HG03139 (cell line): ENCODE results near the gene MTMR1.

ENCODE experiments used
- ATAC-seq: cut with Tn5 transposase; IDR thresholded peaks from one replicate; pipeline ENCODE4 v1.9.1; 2021; ENCODE audit not compliant: unreplicated experiment

Gene MTMR1

DNA sequence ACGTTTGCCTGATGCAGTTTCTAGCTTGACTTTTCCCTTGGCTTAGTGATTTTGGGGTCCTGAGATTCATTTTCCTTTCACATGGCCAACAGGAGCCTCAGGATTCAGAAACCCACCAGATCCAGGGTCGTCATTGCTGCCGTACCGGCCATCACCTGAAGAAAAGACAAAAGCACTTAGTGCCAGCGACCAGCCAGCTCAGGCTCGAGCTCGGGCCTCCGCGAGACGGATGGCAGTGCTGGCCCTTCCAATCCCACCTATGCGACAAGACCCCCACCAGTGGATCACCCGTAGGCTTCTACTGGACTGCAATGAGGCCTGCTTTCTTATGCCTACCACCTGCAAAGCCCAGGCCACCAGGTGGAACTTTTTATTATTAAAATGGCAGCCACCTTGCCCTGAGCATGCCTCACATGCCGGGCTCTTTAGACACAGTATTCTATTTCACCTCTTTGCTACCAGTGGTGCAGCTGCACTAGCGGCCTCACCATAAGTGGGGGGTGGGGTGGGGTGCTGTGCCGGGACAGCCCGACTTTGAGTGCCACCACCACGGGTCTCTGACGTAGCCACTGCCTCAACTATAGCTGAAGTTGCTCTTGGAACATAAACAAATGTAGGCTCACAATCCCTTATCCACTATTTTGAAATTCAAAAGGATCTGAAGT is 84.3 kb downstream of the MTMR1 start:
- ATAC-seq, result no peak

DNA sequence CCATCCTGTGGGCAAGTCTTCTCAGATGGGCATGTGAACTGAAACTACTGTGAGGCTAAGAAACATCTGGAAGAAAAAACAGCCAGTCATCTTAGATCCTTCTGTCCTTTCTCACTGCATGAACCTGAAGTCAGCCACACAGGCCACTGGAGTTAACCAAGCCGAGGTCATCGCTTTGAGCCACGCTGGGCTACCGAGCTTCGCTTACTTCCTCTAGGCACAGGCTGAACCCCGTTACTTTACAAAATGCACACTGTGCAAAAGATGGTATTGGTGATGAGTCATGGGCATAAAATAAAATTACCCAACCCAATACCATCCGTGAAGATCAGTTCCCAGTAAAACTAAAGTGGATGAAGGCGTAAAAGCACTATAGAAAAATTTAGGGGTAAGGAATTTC is 86.2 kb downstream of the MTMR1 start:
- ATAC-seq, result no peak

DNA sequence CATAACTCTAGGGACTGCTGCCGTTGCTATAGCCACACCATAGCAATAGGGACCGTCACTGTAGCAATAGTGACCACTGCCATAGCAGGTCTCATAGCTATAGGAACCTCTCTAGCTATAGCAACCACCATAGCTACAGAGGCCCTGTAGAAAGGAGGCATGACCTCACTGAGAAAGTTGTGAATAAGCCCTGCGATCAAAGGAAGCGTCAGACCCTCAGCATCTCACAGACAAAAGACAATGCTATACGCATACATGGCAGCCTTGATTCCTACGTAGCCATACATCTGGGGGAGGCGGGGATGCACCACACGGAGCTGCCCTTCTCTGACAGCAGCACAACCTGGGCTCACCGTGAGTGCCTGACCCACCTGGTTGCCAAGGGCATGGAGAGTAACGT is 88.5 kb downstream of the MTMR1 start:
- no peak for ATAC-seq

DNA sequence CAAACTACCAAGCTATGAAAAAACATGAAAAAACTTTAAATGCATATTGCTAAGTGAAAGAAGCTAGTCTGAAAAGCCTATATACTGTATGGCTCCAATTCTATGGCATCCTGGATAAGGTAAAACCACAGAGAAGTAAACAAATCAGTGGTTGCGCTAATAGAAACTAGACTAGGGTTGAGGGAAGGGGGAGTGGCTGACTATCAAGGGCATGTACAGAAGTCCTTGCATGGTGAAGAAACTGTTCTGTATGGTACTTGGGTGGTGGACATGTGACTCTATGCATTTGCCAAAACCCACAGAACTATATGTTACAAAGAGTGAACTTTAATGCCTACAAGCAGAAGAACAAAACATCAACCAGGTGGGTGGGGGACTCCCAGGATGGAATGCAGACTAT is 96.8 kb downstream of the MTMR1 start:
- no peak for ATAC-seq

DNA sequence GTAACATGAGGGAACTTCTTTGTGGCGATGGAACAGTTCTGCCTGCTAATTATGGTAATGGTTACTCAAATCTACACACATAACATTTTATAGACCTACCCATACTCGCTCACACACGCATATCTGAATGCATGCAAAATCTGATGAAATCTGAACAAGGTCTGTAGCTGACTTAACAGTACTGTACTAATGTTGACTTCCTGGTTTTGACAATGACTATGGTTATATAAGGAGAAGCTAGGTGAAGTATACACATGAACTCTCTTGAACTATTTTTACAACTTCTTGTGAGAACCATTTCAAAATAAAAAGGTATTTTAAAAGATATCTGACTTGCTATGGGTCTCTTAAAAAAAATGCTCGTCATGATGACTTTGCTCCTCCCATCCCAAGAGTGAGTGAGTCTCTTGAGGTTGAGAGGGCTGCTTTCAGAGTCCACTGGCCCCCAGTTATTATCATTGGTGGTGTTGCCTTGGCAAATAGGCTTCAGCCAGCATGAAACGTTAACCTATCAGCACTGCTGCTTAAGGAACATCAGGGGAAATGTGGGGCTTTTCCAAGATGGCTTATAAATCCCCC is 99.8 kb downstream of the MTMR1 start:
- ATAC-seq, result no peak

DNA sequence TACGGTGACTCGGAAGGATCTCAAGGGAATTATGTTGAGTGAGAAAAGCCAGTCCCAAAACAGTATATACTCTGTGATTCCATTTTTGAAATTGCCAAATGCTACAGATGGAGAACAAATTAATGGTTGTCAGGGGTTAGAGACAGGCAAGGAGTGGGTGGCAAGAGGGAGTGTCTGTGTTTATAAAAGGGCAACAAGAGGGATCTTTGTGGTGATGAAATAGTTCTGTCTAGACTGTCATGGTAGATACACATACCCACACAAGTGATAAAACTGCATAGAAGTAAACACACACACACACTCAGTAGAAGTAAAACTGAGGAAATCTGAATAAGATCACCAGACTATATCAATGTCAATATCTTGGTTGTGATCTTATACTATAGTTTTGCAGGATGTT is 112.5 kb downstream of the MTMR1 start:
- ATAC-seq, result no peak

DNA sequence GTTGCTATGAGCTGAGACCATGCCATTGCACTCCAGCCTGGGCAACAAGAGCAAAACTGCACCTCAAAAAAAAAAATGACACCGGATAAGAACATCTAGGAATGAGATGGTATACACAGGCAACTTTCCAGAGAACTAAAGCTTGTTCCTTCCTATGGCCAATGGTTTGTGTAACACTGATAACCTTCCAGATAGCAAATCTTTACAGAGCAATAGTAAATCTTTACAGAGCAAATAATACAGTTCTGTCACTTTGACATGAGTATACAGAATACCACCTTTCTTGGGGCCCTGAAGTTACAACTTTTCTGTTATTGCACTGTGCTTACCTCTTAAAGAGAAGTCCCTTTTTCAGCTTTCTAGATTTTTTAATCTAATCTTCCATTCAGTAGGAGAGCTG is 113.6 kb downstream of the MTMR1 start:
- ATAC-seq, result no peak

DNA sequence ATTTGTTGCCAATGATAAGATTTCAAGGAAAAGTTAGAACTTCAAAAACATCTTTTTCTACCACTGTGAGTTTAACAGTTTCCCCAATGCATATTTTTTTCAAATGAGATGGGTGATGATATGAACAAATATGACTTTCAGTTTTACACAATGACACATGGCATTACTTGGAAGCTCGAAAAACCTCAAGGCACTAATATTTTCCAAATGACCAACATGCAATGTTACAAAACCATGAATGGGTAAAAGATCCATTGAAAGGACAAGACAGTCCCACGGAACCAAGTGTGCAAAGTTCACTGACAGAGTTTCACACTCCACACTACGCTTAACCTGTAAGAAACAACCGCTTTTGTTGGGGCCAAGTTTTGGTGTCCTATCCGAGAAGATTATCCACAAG is 120.7 kb downstream of the MTMR1 start:
- no peak for ATAC-seq
